ENCODE results near the gene CINP.

GRCh38 chr14:102374264-102374663, 11.6 kb upstream of the CINP start:
- no peak for TF ChIP-seq MLX (CRISPR knock-in tag; IDR thresholded peaks at IDR 0.05)
- TF ChIP-seq CTCF (CRISPR knock-in tag; IDR thresholded peaks at IDR 0.05): no peak
- TF ChIP-seq ZBTB33 (CRISPR knock-in tag; IDR thresholded peaks at IDR 0.05): no peak
- TF ChIP-seq SMAD3 (CRISPR knock-in tag; IDR thresholded peaks at IDR 0.05): no peak
- TF ChIP-seq EP300 (IDR thresholded peaks at IDR 0.05; ENCODE audit: low read depth in 2 of 2, low read length in 2 of 2): no peak
- TF ChIP-seq EP300 (CRISPR knock-in tag; IDR thresholded peaks at IDR 0.05; ENCODE audit: borderline replicate concordance): no peak
- TF ChIP-seq HIC2 (CRISPR knock-in tag; IDR thresholded peaks at IDR 0.05; ENCODE audit: low read depth): no peak
